Fibroblast of lung (primary cell): ENCODE measurements around the gene MYOD1. TPM values are rescaled to one million over a fixed set of nuclear protein-coding genes. Genes with fewer than 3 reads are reported as not detected.

Source experiments
- DNase-seq, 2 donors: peaks; one replicate each; pipeline versions ENCODE4 v3.0.0 to v3.0.0-alpha.2; 2010; ENCODE audit warnings: low read depth in 2 of 2
- H2AFZ ChIP-seq: 2 replicates; pipeline ENCODE4 v1.5.1; 2012; ENCODE audit warnings: low read length, control low read depth, inconsistent platforms
- H3K27ac ChIP-seq: 2 replicates; pipeline ENCODE4 v1.5.1; 2011; ENCODE audit warnings: low read length, control low read depth; ENCODE audit not compliant: insufficient read depth
- H3K27me3 ChIP-seq: 2 replicates; pipeline ENCODE4 v1.5.1; 2011; ENCODE audit warnings: mild to moderate bottlenecking, low read length; ENCODE audit not compliant: control insufficient read depth, insufficient read depth
- H3K36me3 ChIP-seq: 2 replicates; pipeline ENCODE4 v1.5.1; 2011; ENCODE audit warnings: low read length; ENCODE audit not compliant: control insufficient read depth, insufficient read depth
- H3K4me1 ChIP-seq: 2 replicates; pipeline ENCODE4 v1.5.1; 2011; ENCODE audit warnings: low read length; ENCODE audit not compliant: control insufficient read depth, insufficient read depth; ENCODE audit errors: extremely low read depth
- H3K4me2 ChIP-seq: 2 replicates; pipeline ENCODE4 v1.5.1; 2011; ENCODE audit warnings: low read length, control low read depth; ENCODE audit not compliant: insufficient read depth; ENCODE audit errors: extremely low read depth
- H3K4me3 ChIP-seq, 4 experiments: fragments of 200-600 bp in 1 of 4; sonication (generic) in 1 of 4; replicated peaks in 1 of 4; 2 replicates each; pipeline ENCODE4 v1.5.1; 2011 to 2016; ENCODE audit warnings: low read length in 4 of 4, low read depth in 3 of 4, mild to moderate bottlenecking in 3 of 4, control low read depth in 2 of 4, inconsistent platforms in 1 of 4, mixed read lengths in 1 of 4; ENCODE audit not compliant: insufficient read depth in 1 of 4; ENCODE audit errors: control extremely low read depth in 1 of 4
- H3K79me2 ChIP-seq: 2 replicates; pipeline ENCODE4 v1.5.1; 2012; ENCODE audit warnings: mild to moderate bottlenecking, low read length, inconsistent platforms; ENCODE audit not compliant: control insufficient read depth, insufficient read depth
- H3K9ac ChIP-seq: 2 replicates; pipeline ENCODE4 v1.5.1; 2011; ENCODE audit warnings: mild to moderate bottlenecking, low read length, control low read depth; ENCODE audit not compliant: insufficient read depth
- H3K9me3 ChIP-seq: 2 replicates; pipeline ENCODE4 v1.5.1; 2012; ENCODE audit warnings: low read depth, low read length; ENCODE audit not compliant: control insufficient read depth, insufficient read depth
- H4K20me1 ChIP-seq: 2 replicates; pipeline ENCODE4 v1.5.1; 2011; ENCODE audit warnings: low read length; ENCODE audit not compliant: control insufficient read depth, insufficient read depth; ENCODE audit errors: extremely low read depth
- EZH2 ChIP-seq: IDR thresholded peaks from 2 replicates; pipeline ENCODE4 v1.5.1; 2012; ENCODE audit warnings: low read length, control low read depth, mild to moderate bottlenecking; ENCODE audit errors: missing control alignments
- polyA plus RNA-seq, 2 donors: library from polyadenylated mRNA; depleted of rRNA in 1 of 2; stranded (reverse) in 1 of 2; unstranded in 1 of 2; fragments of >200 nt; gene quantifications; 2 replicates each; pipeline ENCODE4 v1.2.1, GENCODE V29; 2011 to 2012; ENCODE audit warnings: missing spikeins in 1 of 2
- total RNA-seq: library from RNA; depleted of rRNA; stranded (reverse); fragments of >200 nt; gene quantifications from 2 replicates; pipeline ENCODE4 v1.2.1, GENCODE V29; 2014
- TF ChIP-seq, protein P1 (sequence below), 2 donors: IDR thresholded peaks in 1 of 2; conservative IDR thresholded peaks in 1 of 2; 1 replicate in 1 of 2; 2 replicates in 1 of 2; pipeline ENCODE4 v1.5.1; 2011 to 2012; ENCODE audit warnings: low read length in 2 of 2, control low read depth in 1 of 2, inconsistent platforms in 1 of 2, low read depth in 1 of 2, mild to moderate bottlenecking in 1 of 2

The MYOD1 gene
- total and polyA plus RNA-seq, 2 donors (not counting 1 experiment from before 2014, with no cell fraction given), result not detected

DNA sequence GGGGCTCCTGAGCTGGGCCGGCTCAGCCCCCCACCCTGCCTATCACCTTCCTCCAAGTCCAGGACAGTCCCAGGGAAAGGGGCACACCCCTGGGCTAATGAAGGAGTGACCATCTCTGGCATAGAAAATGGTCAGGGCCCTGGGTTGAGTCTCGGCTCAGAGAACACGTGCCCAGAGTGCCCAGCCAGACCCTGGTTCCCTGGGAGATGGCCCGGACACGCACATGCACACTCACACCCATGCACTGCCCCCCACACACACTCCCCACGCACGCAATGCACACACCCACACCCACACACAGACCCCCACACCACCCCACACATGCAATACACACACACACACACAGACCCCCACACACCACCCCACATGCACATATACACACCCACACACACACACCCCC is 43.9 kb downstream of the MYOD1 start:
- no peaks in the 10 kb centered on the region for H3K9me3 ChIP-seq

DNA sequence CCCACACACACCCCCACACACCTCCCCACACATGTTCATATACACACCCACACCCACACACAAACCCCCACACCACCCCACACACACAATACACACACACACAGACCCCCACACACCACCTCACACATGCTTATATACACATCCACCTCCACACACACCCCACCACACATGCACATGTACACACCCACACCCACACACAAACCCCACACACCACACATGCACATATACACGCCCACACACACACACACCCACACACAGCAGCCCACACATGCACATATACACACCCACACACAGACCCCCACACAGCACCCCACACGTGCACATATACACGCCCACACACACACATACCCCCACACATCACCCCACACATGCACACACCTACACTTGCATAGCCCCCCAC is 44.3 kb downstream of the MYOD1 start:
- Histone ChIP-seq H3K27me3 (no peaks in the 10 kb centered on the region), H3K4me1 (no peaks in the 10 kb centered on the region), H3K4me2 (no peak overlapping the region), H2AFZ (no peak overlapping the region), H3K4me3 (no peak overlapping the region), H4K20me1 (no peaks in the 10 kb centered on the region), H3K79me2 (no peaks in the 10 kb centered on the region), H3K9me3 (no peaks in the 10 kb centered on the region), H3K9ac (no peak overlapping the region), H3K27ac (no peak overlapping the region), H3K36me3 (no peaks in the 10 kb centered on the region)
- no peak for DNase-seq
- TF ChIP-seq EZH2, result no peak
- TF ChIP-seq, protein P1, sequence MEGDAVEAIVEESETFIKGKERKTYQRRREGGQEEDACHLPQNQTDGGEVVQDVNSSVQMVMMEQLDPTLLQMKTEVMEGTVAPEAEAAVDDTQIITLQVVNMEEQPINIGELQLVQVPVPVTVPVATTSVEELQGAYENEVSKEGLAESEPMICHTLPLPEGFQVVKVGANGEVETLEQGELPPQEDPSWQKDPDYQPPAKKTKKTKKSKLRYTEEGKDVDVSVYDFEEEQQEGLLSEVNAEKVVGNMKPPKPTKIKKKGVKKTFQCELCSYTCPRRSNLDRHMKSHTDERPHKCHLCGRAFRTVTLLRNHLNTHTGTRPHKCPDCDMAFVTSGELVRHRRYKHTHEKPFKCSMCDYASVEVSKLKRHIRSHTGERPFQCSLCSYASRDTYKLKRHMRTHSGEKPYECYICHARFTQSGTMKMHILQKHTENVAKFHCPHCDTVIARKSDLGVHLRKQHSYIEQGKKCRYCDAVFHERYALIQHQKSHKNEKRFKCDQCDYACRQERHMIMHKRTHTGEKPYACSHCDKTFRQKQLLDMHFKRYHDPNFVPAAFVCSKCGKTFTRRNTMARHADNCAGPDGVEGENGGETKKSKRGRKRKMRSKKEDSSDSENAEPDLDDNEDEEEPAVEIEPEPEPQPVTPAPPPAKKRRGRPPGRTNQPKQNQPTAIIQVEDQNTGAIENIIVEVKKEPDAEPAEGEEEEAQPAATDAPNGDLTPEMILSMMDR (conservative IDR thresholded peaks at IDR 0.05 in 1 of 2, IDR thresholded peaks at IDR 0.05 in 1 of 2; ENCODE audit: low read depth in 1 of 2, low read length in 2 of 2), result no peak

More for the DNA sequence above, 43.9 kb downstream of the MYOD1 start:
- no peaks in the 10 kb centered on the region for H3K79me2 ChIP-seq
- no peak overlapping the region for H3K4me2 ChIP-seq
- H3K4me3 ChIP-seq, result no peak overlapping the region
- no peak overlapping the region for H3K9ac ChIP-seq
- H4K20me1 ChIP-seq, result no peaks in the 10 kb centered on the region
- no peak for TF ChIP-seq EZH2
- TF ChIP-seq, protein P1 (conservative IDR thresholded peaks at IDR 0.05 in 1 of 2, IDR thresholded peaks at IDR 0.05 in 1 of 2; ENCODE audit: low read depth in 1 of 2, low read length in 2 of 2), result no peak
- no peaks in the 10 kb centered on the region for H3K36me3 ChIP-seq
- H3K27me3 ChIP-seq, result no peaks in the 10 kb centered on the region
- no peak for DNase-seq
- no peak overlapping the region for H2AFZ ChIP-seq
- H3K27ac ChIP-seq, result no peak overlapping the region
- H3K4me1 ChIP-seq, result no peaks in the 10 kb centered on the region

DNA sequence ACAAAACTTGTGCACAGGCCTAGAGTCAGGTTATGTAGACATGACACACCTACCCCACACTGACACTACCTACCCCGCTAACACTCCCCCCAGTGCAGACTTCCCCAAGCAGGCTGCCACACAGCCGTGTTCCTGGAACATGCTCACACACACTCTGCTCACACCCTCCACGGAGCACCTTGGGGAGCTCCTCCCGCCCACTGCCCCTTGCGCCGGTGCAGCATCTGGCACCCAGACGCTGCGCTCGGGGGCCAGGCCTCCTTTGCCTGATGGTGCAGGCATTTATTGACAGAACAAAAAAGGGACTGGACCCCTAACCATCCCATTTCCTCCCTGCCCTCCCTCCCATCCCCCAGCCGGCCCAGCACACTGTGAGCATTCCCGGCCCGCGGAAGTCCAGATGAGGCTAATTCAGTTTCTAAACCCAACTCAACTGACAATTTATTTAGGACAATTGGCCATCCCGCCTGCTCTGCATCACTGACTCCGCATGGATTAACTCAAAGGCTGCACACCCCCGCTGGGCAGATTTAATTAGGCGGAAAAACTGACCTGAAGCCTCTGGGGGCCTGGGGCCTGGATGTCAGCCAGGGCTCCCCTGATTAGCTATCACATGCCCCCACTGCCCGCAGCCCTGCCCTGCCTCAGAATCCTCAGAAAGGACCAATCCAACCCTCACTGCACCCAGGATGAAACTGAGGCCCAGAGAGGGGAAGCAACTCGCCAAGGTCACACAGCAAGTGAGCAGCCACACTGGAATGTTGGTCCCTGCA is 45.3 kb downstream of the MYOD1 start:
- no peak overlapping the region for H2AFZ ChIP-seq
- no peaks in the 10 kb centered on the region for H3K9me3 ChIP-seq
- no peaks in the 10 kb centered on the region for H3K4me1 ChIP-seq
- DNase-seq, result no peak
- H3K27me3 ChIP-seq, result no peaks in the 10 kb centered on the region
- no peaks in the 10 kb centered on the region for H3K36me3 ChIP-seq
- no peak overlapping the region for H3K9ac ChIP-seq
- H3K4me3 ChIP-seq, result no peak overlapping the region
- no peak for TF ChIP-seq EZH2
- TF ChIP-seq, protein P1 (conservative IDR thresholded peaks at IDR 0.05 in 1 of 2, IDR thresholded peaks at IDR 0.05 in 1 of 2; ENCODE audit: low read depth in 1 of 2, low read length in 2 of 2), result no peak
- H3K27ac ChIP-seq, result no peak overlapping the region
- H3K79me2 ChIP-seq, result no peaks in the 10 kb centered on the region
- H3K4me2 ChIP-seq, result no peak overlapping the region
- H4K20me1 ChIP-seq, result no peaks in the 10 kb centered on the region
